Suprapubic skin (tissue), 3 donors: Measurements from ENCODE around the gene RGS6.

Source experiments
- CTCF ChIP-seq, 2 donors: fragments of 200-600 bp in 1 of 2; fragments of 450-650 bp in 1 of 2; sonication (generic) in 1 of 2; IDR thresholded peaks; one replicate each; pipeline ENCODE4 v1.5.1; 2016 to 2019; ENCODE audit warnings: antibody characterized with exemption in 2 of 2, mild to moderate bottlenecking in 1 of 2, moderate library complexity in 1 of 2
- POLR2AphosphoS5 ChIP-seq, 3 donors: sonication (generic); formaldehyde crosslinking; IDR thresholded peaks; one replicate each; pipeline ENCODE4 v1.6.1; 2017; ENCODE audit warnings: antibody characterized with exemption in 3 of 3

- no peak for TF ChIP-seq CTCF (IDR thresholded peaks at IDR 0.05)
- TF ChIP-seq POLR2AphosphoS5 (IDR thresholded peaks at IDR 0.05), result no peak
These were observed 378.9 kb downstream of the RGS6 start for GRCh38 chr14:72311116-72311515.
